GM10266 (cell line): ENCODE measurements around the gene WDR17.

ENCODE experiments used
- DNase-seq: peaks from one replicate; pipeline ENCODE4 v3.0.0; 2012; ENCODE audit errors: extremely low spot score
- CTCF ChIP-seq: IDR thresholded peaks from 2 replicates; pipeline ENCODE4 v1.5.1; 2012; ENCODE audit warnings: mild to moderate bottlenecking, low read depth; ENCODE audit not compliant: control insufficient read depth, insufficient read depth; ENCODE audit errors: missing control alignments

WDR17 gene

GRCh38 chr4:176084769-176085168, 19.1 kb downstream of the WDR17 start:
- no peak for TF ChIP-seq CTCF
- DNase-seq: no peak

GRCh38 chr4:176090115-176090514, 24.5 kb downstream of the WDR17 start:
- DNase-seq: no peak
- TF ChIP-seq CTCF: no peak

GRCh38 chr4:176099314-176099713, 33.7 kb downstream of the WDR17 start:
- no peak for DNase-seq
- TF ChIP-seq CTCF: no peak

GRCh38 chr4:176102414-176103063, 36.9 kb downstream of the WDR17 start:
- TF ChIP-seq CTCF: no peak

GRCh38 chr4:176107695-176108094, 42.1 kb downstream of the WDR17 start:
- no peak for TF ChIP-seq CTCF
- no peak for DNase-seq

More at GRCh38 chr4:176102414-176103063, 36.9 kb downstream of the WDR17 start:
- no peak for DNase-seq

GRCh38 chr4:176123710-176124407, 58.2 kb downstream of the WDR17 start:
- peak; percentile 45 for DNase-seq
- TF ChIP-seq CTCF: peak; percentile 59

GRCh38 chr4:176125063-176125462, 59.4 kb downstream of the WDR17 start:
- no peak for DNase-seq
- no peak for TF ChIP-seq CTCF
